Measurements from ENCODE around the gene ATP5PB. TPM values are rescaled to one million over a fixed set of nuclear protein-coding genes. Genes with fewer than 3 reads are reported as not detected.

Gene ATP5PB, protein sequence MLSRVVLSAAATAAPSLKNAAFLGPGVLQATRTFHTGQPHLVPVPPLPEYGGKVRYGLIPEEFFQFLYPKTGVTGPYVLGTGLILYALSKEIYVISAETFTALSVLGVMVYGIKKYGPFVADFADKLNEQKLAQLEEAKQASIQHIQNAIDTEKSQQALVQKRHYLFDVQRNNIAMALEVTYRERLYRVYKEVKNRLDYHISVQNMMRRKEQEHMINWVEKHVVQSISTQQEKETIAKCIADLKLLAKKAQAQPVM
- 100 to 1,000 TPM; 215 to 266 TPM for total RNA-seq

DNA sequence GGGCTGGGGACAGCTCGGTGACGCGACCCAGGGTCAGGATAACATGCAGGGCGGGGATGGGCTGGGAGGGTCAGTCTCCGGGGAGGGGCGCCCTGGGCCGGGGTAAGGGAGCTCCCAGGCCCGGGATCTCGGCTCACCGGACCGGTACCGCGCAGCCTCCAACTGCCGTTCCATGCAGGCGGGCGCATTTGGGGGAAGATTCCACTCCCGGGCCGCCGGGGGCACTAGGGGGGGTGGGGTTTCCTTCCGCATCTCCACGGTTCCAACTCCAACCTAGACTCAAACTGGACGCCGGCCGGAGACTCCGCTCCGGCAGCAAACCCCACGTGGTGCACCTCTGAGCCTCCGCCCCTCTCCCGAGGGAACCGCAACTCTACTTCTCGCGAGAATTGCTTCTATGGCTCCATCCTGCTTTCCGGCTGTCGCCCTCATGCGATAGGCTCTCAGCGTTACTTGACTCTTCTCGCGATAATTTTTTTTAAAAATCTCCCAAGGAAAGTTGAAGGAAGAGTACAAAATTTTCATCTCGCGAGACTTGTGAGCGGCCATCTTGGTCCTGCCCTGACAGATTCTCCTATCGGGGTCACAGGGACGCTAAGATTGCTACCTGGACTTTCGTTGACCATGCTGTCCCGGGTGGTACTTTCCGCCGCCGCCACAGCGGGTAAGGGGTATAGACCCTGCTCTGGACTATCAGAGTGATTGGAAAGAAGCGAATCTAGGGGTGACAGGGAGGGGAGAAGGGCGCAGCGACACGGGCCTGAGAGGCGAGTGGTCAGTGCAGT lies at the start of gene ATP5PB, which contains the start of gene WDR77:
ATP5PB (plus strand) TSS at position 547 of the 785 bp plus-strand sequence; CDS start at position 625, 78 bp downstream.
WDR77 (minus strand) TSS at position 339 of the 785 bp plus-strand sequence; CDS start at position 252, 87 bp downstream.
- Mint-ChIP-seq H3K27me3 (no peaks in the 10 kb centered on the region), H3K9me3 (ENCODE audit: low read depth) (no peaks in the 10 kb centered on the region), H3K4me3 (peak within 1 kb of the TSS; percentile 98), H3K4me1 (peaks cover 73% of the 10 kb centered on the region), H3K36me3 (peaks cover 35% of the 10 kb centered on the region), H3K27ac (peak within 1 kb of the TSS; percentile 94)
- DNase-seq (peak; percentile 97), ATAC-seq (peak; percentile 96)
- CTCF ChIA-PET = interaction anchor here (0.9 to 4.7 kb wide), 10 partner anchors 12 to 306 kb away, joined by 3 to 25 read pairs (median 5); no protein-coding TSS in a partner anchor

DNA sequence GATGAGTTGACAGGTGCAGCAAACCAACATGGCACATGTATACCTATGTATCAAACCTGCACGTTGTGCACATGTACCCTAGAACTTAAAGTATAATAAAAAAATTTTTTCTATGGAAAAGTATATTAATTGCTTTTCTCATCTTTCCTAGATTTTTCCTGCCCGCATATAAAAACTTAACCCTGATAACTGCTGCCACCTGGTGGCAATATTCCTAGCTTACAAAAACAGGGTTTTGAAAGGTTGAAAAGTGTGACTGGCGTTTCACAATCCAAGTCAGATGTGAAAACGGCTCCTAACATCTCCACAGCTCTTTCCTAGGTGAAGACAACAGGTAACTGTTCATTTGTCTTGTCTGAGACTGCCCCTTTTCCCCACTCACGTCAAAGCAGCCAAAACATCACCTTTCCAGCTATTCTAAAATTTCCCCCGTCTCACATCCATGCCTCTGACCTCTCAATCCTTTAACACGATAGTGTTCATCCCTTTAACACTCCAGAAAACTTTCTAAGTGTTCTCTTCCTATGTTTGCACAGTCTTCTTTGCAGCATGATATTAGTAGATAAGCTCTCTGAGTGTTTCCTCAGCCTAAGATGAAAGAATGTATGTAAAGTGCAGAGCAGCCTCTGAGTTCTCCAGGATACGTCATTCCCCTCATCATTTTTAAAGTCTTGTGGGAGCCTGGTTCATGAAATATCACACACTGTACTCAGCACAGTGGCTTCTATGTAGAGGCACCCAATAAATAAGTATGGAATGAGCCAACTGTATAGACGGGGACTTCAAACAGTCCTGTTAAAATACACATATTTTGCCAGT lies 49.3 kb upstream of the ATP5PB start:
- peak; percentile 56 for DNase-seq
- no peak overlapping the region for H3K4me3 Mint-ChIP-seq
- CTCF ChIA-PET = interaction anchor here (0.7 to 4.6 kb wide), 28 partner anchors 9 to 530 kb away, joined by 3 to 62 read pairs (median 4); no protein-coding TSS in a partner anchor
- ATAC-seq = no peak
- H3K27ac Mint-ChIP-seq = no peak overlapping the region
- H3K9me3 Mint-ChIP-seq (ENCODE audit: low read depth) = no peaks in the 10 kb centered on the region
- peaks cover 58% of the 10 kb centered on the region for H3K27me3 Mint-ChIP-seq
- peaks cover 2% of the 10 kb centered on the region for H3K36me3 Mint-ChIP-seq
- H3K4me1 Mint-ChIP-seq = peaks cover 8% of the 10 kb centered on the region

DNA sequence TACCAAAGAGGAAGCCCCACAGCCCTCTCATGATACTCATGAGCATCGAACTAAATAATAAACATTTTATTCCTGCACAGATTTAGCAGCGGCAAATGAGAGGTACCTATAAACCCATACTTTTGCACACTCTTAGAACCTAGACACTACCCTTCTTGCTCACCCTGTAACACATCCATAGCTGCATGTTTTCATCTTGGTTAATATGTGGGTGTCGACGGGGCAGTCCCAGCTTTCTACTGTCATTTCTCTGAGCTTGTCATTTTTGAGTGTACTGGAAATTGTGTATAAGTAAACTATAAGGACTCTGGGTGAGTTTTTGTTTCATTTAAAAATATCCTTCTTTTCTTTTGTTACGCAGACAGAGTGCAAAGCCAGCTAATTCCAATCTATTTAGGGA lies 47.2 kb upstream of the ATP5PB start:
- no peaks in the 10 kb centered on the region for H3K9me3 Mint-ChIP-seq (ENCODE audit: low read depth)
- H3K4me3 Mint-ChIP-seq = no peak overlapping the region
- no peak overlapping the region for H3K27ac Mint-ChIP-seq
- DNase-seq (no peak), ATAC-seq (no peak)
- peaks cover 47% of the 10 kb centered on the region for H3K27me3 Mint-ChIP-seq
- H3K36me3 Mint-ChIP-seq = peaks cover 2% of the 10 kb centered on the region
- peaks cover 22% of the 10 kb centered on the region for H3K4me1 Mint-ChIP-seq
- CTCF ChIA-PET = interaction anchor here (1.1 to 4.6 kb wide), 3 partner anchors 16 to 371 kb away, joined by 3 to 62 read pairs (median 9); no protein-coding TSS in a partner anchor

DNA sequence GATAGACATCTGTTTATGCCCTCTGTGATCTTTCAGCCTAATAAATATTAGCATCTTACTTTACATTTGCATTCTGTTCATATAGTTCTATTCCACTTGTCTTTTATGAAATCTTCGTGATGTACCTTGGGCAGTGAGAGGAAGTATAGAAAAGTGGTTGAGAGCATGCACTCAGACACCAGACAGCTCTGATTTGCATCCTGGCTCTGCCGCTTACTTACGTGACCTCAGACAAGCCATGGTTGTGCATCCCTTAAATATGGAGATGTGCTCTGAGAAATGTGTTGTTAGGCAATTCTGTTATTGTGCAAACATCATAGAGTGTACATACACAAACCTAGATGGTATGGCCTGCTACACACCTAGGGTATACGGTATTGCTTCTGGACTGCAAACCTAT lies 44.7 kb upstream of the ATP5PB start:
- Mint-ChIP-seq H3K9me3 (ENCODE audit: low read depth) (no peaks in the 10 kb centered on the region), H3K4me3 (no peak overlapping the region), H3K36me3 (no peaks in the 10 kb centered on the region), H3K27me3 (peaks cover 32% of the 10 kb centered on the region), H3K4me1 (peaks cover 26% of the 10 kb centered on the region), H3K27ac (no peak overlapping the region)
- DNase-seq = no peak
- ATAC-seq = no peak
- CTCF ChIA-PET = interaction anchor here (1.4 kb wide), 1 partner anchor 374 kb away, joined by 3 read pairs; no protein-coding TSS in a partner anchor

DNA sequence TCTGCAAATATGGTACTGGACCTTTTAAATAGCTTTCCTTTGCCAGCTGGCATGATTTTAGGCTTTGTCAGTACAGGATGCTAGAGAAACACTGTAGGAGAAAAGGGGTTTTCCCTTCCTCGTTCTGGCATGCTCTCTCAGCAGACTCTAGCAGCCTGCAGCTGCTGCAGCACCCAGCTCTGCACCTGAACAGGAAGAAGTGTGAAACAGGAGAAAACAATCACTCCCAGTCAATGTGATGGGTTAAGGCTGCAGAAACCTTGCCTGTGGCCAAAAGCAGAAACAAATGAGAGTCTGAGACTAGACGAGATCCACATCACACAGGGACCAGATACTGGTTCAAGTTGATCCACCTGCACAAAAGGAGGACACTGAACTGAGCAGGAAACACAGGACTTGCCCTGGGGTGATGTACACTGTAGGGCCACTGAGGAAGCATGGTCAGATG lies 42.9 kb upstream of the ATP5PB start:
- Mint-ChIP-seq H3K27ac (no peak overlapping the region), H3K27me3 (peaks cover 24% of the 10 kb centered on the region), H3K4me1 (peaks cover 21% of the 10 kb centered on the region), H3K9me3 (ENCODE audit: low read depth) (no peaks in the 10 kb centered on the region), H3K36me3 (no peaks in the 10 kb centered on the region), H3K4me3 (no peak overlapping the region)
- CTCF ChIA-PET = interaction anchor here (1.1 to 1.7 kb wide), 3 partner anchors 183 to 376 kb away, joined by 3 to 5 read pairs (median 3); no protein-coding TSS in a partner anchor
- DNase-seq (peak; percentile 65), ATAC-seq (peak; percentile 89)

DNA sequence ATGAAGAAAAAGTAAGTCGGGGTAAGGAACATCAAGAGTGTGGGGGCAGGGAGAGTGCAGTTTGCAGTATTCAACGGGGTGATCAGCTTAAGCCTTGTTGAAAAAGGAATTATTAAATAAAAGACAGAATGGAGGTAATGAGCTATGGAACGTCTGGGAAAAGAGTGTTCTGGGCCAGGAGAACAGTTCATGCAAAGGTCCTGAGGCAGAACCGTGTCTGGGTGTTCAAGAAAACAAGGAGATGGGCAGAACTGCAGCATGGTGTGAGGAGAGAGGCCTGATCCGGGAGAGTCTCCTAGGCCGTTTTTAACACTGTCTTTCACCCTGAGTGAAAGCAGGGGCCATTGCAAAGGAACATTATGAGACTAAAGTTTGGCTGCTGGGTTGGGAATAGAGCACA lies 42.0 kb upstream of the ATP5PB start:
- no peak overlapping the region for H3K4me3 Mint-ChIP-seq
- no peaks in the 10 kb centered on the region for H3K9me3 Mint-ChIP-seq (ENCODE audit: low read depth)
- no peaks in the 10 kb centered on the region for H3K36me3 Mint-ChIP-seq
- ATAC-seq = no peak
- no peak overlapping the region for H3K27ac Mint-ChIP-seq
- H3K4me1 Mint-ChIP-seq = peaks cover 20% of the 10 kb centered on the region
- H3K27me3 Mint-ChIP-seq = peaks cover 19% of the 10 kb centered on the region
- CTCF ChIA-PET = interaction anchor here (1.7 kb wide), 1 partner anchor 377 kb away, joined by 5 read pairs; no protein-coding TSS in a partner anchor
- DNase-seq = no peak

DNA sequence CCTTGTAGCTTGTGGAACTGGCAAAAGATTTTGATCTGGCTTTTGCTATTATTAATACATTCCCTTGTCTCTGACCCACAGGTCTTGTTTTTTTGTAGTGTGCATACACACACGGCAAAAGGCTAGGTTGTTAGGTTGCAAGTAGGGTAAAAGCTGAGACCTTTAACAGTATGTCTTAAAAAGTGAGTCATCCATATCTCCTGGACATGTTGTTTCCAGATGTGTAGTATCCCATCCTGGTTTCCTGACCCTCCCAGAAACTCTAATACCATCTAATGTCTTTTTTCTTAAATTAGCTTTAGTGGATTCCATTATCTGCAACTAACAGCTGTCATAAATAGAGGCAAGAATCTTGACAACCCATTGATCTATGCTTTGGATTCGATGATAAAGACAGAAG lies 36.4 kb upstream of the ATP5PB start:
- H3K36me3 Mint-ChIP-seq = no peaks in the 10 kb centered on the region
- H3K9me3 Mint-ChIP-seq (ENCODE audit: low read depth) = no peaks in the 10 kb centered on the region
- H3K4me3 Mint-ChIP-seq = no peak overlapping the region
- peaks cover 11% of the 10 kb centered on the region for H3K27me3 Mint-ChIP-seq
- CTCF ChIA-PET = interaction anchor here (1.2 kb wide), 1 partner anchor 13 kb away, joined by 3 read pairs; no protein-coding TSS in a partner anchor
- H3K27ac Mint-ChIP-seq = no peak overlapping the region
- H3K4me1 Mint-ChIP-seq = no peaks in the 10 kb centered on the region
- DNase-seq (no peak), ATAC-seq (no peak)

DNA sequence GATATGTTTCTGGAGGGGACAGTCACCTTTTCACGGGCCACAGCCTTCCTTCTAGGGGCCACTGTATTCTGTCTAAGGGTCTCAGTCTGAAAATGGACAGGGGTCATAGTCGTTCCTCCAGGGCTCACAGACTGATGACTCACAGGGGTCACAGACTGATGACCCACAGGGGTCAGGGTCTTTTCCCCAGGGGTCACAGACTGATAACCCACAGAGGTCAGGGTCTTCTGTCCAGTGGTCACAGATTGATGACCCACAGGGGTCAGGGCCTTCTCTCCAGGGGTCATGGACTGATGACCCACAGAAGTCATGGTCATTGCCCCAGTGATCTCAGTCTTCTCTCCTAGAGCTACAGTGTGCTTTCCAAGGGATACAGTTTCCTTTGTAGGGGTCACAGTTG lies 34.5 kb upstream of the ATP5PB start:
- DNase-seq (no peak), ATAC-seq (no peak)
- Mint-ChIP-seq H3K36me3 (no peaks in the 10 kb centered on the region), H3K4me1 (no peaks in the 10 kb centered on the region), H3K27ac (no peak overlapping the region), H3K4me3 (no peak overlapping the region), H3K9me3 (ENCODE audit: low read depth) (no peaks in the 10 kb centered on the region), H3K27me3 (peaks cover 11% of the 10 kb centered on the region)
- CTCF ChIA-PET = no interaction called here

DNA sequence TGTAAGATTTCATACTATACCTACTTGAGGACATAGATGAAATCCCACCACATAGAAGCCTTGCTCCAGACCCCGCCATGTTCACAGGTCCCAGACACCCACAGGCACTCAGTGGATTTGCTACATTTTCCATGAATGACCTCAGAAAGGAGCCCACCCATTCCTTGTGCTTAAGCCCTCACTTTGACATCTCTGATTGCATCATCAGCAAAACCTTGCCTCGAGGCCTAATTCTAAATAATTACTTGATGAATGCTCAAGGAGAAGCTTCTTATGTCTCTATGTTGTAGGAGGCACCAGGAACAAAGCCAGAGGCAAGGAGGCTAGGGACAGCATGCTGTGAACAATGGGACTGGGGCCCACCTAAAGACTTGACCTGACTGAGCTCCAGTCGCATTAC lies 33.8 kb upstream of the ATP5PB start:
- Mint-ChIP-seq H3K9me3 (ENCODE audit: low read depth) (no peaks in the 10 kb centered on the region), H3K27me3 (peaks cover 6% of the 10 kb centered on the region), H3K36me3 (no peaks in the 10 kb centered on the region), H3K4me3 (no peak overlapping the region), H3K4me1 (no peaks in the 10 kb centered on the region), H3K27ac (no peak overlapping the region)
- CTCF ChIA-PET = no interaction called here
- DNase-seq = no peak
- ATAC-seq = no peak

DNA sequence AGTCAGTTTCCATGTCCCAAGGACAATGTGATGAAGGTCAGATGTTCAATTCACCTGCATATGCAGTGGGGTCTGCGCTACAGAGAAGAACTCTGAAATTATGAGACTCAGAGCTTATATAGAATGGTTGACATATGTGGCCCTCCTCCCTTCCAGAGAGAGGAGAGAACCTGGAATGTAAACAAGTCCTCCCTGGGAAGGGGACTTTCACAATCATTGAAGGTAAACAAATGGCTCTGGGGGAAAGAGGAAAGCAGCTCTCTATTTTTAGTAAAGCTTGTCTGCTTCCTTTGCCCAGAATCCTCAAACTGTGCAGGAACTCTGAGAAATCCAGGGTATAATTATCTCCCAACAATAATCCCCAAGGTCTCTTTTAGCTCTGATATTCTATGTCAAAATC lies 31.5 kb upstream of the ATP5PB start:
- no peaks in the 10 kb centered on the region for H3K4me1 Mint-ChIP-seq
- no peak overlapping the region for H3K4me3 Mint-ChIP-seq
- no peaks in the 10 kb centered on the region for H3K9me3 Mint-ChIP-seq (ENCODE audit: low read depth)
- CTCF ChIA-PET = interaction anchor here (1.0 kb wide), 1 partner anchor 16 kb away, joined by 3 read pairs; no protein-coding TSS in a partner anchor
- DNase-seq (no peak), ATAC-seq (no peak)
- H3K27me3 Mint-ChIP-seq = peaks cover 3% of the 10 kb centered on the region
- H3K36me3 Mint-ChIP-seq = no peaks in the 10 kb centered on the region
- H3K27ac Mint-ChIP-seq = no peak overlapping the region

DNA sequence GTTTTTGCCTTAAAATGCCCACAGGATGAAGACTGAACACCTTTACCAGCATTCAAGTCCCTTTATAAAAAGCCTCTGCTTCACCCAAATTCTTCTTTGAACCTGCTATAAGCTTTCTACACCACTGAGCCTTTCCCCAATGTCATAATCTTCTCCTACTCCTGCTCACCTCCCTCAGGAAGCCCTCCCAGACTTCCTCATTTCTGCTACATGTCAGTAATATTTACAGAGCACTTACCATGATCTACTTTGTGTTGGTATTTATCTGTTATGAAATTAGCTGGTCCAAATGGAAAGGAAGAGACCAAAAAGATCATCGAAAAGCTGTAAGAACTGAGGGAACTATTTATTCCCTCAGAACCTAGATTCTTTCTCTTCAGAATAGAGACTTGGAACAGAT lies 30.2 kb upstream of the ATP5PB start:
- Mint-ChIP-seq H3K4me3 (no peak overlapping the region), H3K36me3 (no peaks in the 10 kb centered on the region), H3K9me3 (ENCODE audit: low read depth) (no peaks in the 10 kb centered on the region), H3K4me1 (no peaks in the 10 kb centered on the region), H3K27ac (no peak overlapping the region), H3K27me3 (no peaks in the 10 kb centered on the region)
- ATAC-seq (no peak), DNase-seq (no peak)
- CTCF ChIA-PET = no interaction called here

DNA sequence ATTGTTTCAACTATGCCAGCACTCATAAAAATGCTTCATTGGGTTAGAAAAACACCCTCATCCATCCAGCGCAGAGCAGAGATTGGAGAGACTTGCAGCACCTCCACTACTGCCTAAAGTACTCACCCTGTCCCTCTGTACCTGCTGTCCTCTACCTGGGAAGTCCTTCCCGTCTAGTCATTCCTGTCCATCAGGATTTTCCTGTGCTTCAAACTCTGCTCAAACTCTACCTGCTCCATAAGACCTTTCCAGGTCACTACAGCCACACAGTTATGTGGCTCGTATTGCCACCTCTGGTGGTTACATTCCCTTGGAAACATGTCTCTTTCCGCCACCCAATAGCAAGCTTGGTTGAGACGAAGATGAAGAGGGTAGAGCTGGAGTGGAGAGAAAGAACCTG lies 28.9 kb upstream of the ATP5PB start:
- no peaks in the 10 kb centered on the region for H3K9me3 Mint-ChIP-seq (ENCODE audit: low read depth)
- H3K27ac Mint-ChIP-seq = no peak overlapping the region

More for the DNA sequence above, 28.9 kb upstream of the ATP5PB start:
- DNase-seq (no peak), ATAC-seq (no peak)
- CTCF ChIA-PET = no interaction called here
- Mint-ChIP-seq H3K27me3 (no peaks in the 10 kb centered on the region), H3K36me3 (no peaks in the 10 kb centered on the region), H3K4me1 (no peaks in the 10 kb centered on the region), H3K4me3 (no peak overlapping the region)

Data from activated CD8-positive, alpha-beta memory T cell treated with anti-CD3 and anti-CD28 coated beads, Interleukin-2, amount 10 ng/mL, durations not matched to agents 7 days and 5 days (primary cell).